CD4-positive, alpha-beta memory T cell (primary cell): ENCODE data around the gene FHIP1A. TPM values are rescaled to one million over a fixed set of nuclear protein-coding genes. Genes with fewer than 3 reads are reported as not detected.

Source experiments
- CTCF ChIA-PET: fragments of 350-600 bp; sonication (Branson Sonifier 250); formaldehyde crosslinking; loops from one replicate; lab custom pipeline; 2021; ENCODE audit warnings: inconsistent platforms; ENCODE audit not compliant: partially characterized antibody; lab: Charles Lee
- POLR2A ChIA-PET: fragments of 350-600 bp; sonication (Branson Sonifier 250); formaldehyde crosslinking; loops from one replicate; lab custom pipeline; 2021; ENCODE audit not compliant: partially characterized antibody; lab: Charles Lee
- DNase-seq, 5 donors: peaks; one replicate each; pipeline versions ENCODE4 v3.0.0 to v3.0.0-alpha.2; 2020 to 2022; ENCODE audit warnings: mixed read lengths in 1 of 5
- H3K27ac ChIP-seq: one replicate; pipeline ENCODE4 v1.7.0; 2013; ENCODE audit warnings: low read depth, low read length
- H3K27me3 ChIP-seq: 2 replicates; pipeline ENCODE4 v1.7.0; 2013; ENCODE audit warnings: mild to moderate bottlenecking, low read length, moderate library complexity; ENCODE audit not compliant: insufficient read depth
- H3K36me3 ChIP-seq: 2 replicates; pipeline ENCODE4 v1.7.0; 2013; ENCODE audit warnings: mild to moderate bottlenecking, low read length, moderate library complexity; ENCODE audit not compliant: insufficient read depth
- H3K4me1 ChIP-seq: 2 replicates; pipeline ENCODE4 v1.7.0; 2013; ENCODE audit warnings: mild to moderate bottlenecking, low read length, moderate library complexity; ENCODE audit not compliant: insufficient read depth
- H3K4me3 ChIP-seq, 2 donors: one replicate each; pipeline ENCODE4 v1.7.0; 2013; ENCODE audit warnings: low read length in 2 of 2, mild to moderate bottlenecking in 1 of 2
- H3K9me3 ChIP-seq, 2 donors: one replicate each; pipeline ENCODE4 v1.7.0; 2013; ENCODE audit warnings: low read length in 2 of 2, control low read depth in 1 of 2; ENCODE audit not compliant: control insufficient read depth in 1 of 2
- H3K27ac Mint-ChIP-seq, 7 donors: one replicate each; pipeline ENCODE4 v1.8.0; 2020 to 2021; ENCODE audit warnings: mixed read lengths in 7 of 7, mild to moderate bottlenecking in 6 of 7, inconsistent platforms in 3 of 7, moderate library complexity in 3 of 7
- H3K27me3 Mint-ChIP-seq, 2 donors: one replicate each; pipeline ENCODE4 v1.8.0; 2020 to 2021; ENCODE audit warnings: mixed read lengths in 2 of 2
- H3K36me3 Mint-ChIP-seq, 2 donors: one replicate each; pipeline ENCODE4 v1.8.0; 2020 to 2021; ENCODE audit warnings: mixed read lengths in 2 of 2, inconsistent platforms in 1 of 2, mild to moderate bottlenecking in 1 of 2
- H3K4me1 Mint-ChIP-seq, 4 donors: one replicate each; pipeline ENCODE4 v1.8.0; 2020 to 2021; ENCODE audit warnings: mixed read lengths in 4 of 4, mild to moderate bottlenecking in 1 of 4
- H3K4me3 Mint-ChIP-seq, 8 donors: one replicate each; pipeline ENCODE4 v1.8.0; 2020 to 2021; ENCODE audit warnings: mixed read lengths in 8 of 8, mild to moderate bottlenecking in 7 of 8, moderate library complexity in 6 of 8, inconsistent platforms in 3 of 8
- H3K9me3 Mint-ChIP-seq, 8 donors: one replicate each; pipeline ENCODE4 v1.8.0; 2020 to 2021; ENCODE audit warnings: mixed read lengths in 8 of 8, mild to moderate bottlenecking in 5 of 8, inconsistent platforms in 3 of 8, moderate library complexity in 1 of 8
- intact Hi-C: fragments of 100-400 bp; cut with micrococcal nuclease; formaldehyde crosslinking; loops from one replicate; pipeline ENCODE4 v1.15.1; 2023
- polyA plus RNA-seq, 2 donors: library from polyadenylated mRNA; unstranded; fragments of 300-500 nt; fragmentation: Illumina TruSeq; gene quantifications; one replicate each; pipeline ENCODE4 v1.2.3, GENCODE V29; 2021
- total RNA-seq, 2 experiments: library from RNA; stranded (reverse); gene quantifications; one replicate each; pipeline ENCODE4 v1.2.3, GENCODE V29; 2021

Gene FHIP1A
- 1 to 10 TPM; 2.6 to 3.2 TPM for total RNA-seq
- polyA plus RNA-seq = under 1 TPM in 1 of 2 donors, not detected in 1; 0.59 TPM

DNA sequence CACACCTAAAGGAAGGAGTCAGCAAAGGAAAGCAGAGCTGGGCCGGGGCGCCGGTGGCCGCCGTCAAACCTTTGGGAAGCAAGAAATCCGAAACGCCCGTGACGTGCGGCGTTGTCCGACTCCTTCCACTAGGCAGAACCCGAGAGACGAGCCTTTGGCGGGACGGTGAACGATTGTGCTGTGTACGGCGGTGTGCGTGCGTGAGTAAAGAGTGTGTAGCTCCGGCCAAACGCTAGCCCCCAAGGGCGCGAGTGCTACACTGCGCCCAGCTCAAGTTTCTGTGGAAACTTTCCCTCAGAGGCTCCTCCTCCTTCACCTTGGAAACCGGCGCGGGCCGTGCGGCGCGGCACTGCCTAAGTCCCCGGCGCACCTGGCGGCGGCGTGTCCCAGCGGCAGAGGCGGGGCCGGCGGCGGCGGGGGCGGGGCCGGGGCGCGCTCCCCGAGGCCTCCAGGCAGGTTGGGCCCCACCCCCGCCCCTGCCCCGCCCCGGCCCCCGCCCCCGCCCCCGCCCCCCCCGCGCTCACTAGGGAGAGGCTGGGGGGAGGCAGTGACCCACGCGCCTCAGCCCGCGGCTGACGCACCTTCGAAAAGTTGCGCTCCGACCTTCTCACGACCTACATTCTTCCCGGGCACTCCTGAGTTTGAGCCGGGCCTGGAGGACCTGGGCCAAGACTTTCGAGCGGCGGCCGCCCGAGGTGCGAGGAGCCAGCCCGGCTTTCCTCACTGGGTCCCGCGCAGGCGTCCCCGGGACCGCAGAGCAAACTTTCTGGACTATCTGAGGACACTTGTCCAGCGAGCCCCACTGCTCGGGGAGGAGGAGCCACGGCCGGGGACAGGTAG lies at the start of gene FHIP1A:
TSS of gene FHIP1A (plus strand) at position 547 of the 840 bp plus-strand sequence. CDS start 157,084 bp downstream, outside the sequence.
- Histone ChIP-seq H3K27ac (peak within 1 kb of the TSS; percentile 41), H3K36me3 (no peaks in the 10 kb centered on the region), H3K4me1 (peaks cover 24% of the 10 kb centered on the region), H3K4me3 (peak within 1 kb of the TSS; percentile 62 to 90), H3K27me3 (no peaks in the 10 kb centered on the region), H3K9me3 (no peaks in the 10 kb centered on the region)
- ChIA-PET CTCF (no interaction called here), POLR2A (no interaction called here)
- peak within 1 kb of the TSS; percentile 90 to 99 (median 94) for H3K4me3 Mint-ChIP-seq
- DNase-seq = peak; percentile 84 to 91 (median 87)
- no peaks in the 10 kb centered on the region for H3K27me3 Mint-ChIP-seq
- H3K27ac Mint-ChIP-seq = peak within 1 kb of the TSS; percentile 85 to 95 (median 91)
- peaks cover 0 to 2% of the 10 kb centered on the region in 2 donors for H3K36me3 Mint-ChIP-seq
- intact Hi-C loops = loop anchor here (1.0 to 10.0 kb wide), 6 partner anchors 310 to 1706 kb away; partner anchors contain the start of genes ARFIP1, FBXW7, GATB and LRBA
- H3K9me3 Mint-ChIP-seq = no peaks in the 10 kb centered on the region
- peaks cover 16 to 30% (median 22%) of the 10 kb centered on the region in 4 donors for H3K4me1 Mint-ChIP-seq

DNA sequence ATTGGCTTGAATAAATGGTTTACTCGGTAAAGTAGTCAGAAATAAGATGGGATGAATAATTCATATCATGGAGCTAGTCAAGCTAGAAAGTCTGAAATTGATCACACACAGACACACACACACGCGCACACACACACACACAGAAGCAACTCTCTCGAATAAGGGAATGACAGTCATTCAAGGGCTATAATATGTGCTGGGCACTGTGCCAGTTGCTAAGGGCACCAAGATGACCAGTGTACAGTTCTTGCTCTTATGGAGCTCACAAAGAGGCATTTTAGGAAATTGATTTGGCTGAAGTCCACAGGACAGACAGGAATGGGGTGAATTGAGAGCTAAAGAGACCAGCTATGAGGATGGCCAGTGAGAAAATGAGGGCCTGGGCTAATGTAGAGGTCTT lies 49.4 kb upstream of the FHIP1A start:
- Mint-ChIP-seq H3K4me1 (peaks cover 0 to 5% (median 4%) of the 10 kb centered on the region in 4 donors), H3K9me3 (peaks cover 0 to 2% (median 0%) of the 10 kb centered on the region in 8 donors), H3K4me3 (no peak overlapping the region), H3K27me3 (peaks cover 12 to 14% of the 10 kb centered on the region in 2 donors), H3K27ac (no peak overlapping the region), H3K36me3 (no peaks in the 10 kb centered on the region)
- no peak overlapping the region for H3K4me3 ChIP-seq
- CTCF ChIA-PET = interaction anchor here (0.6 kb wide), 1 partner anchor 1705 kb away, joined by 3 read pairs; no protein-coding TSS in a partner anchor
- intact Hi-C loops = no loop called here
- H3K4me1 ChIP-seq = no peaks in the 10 kb centered on the region
- H3K27ac ChIP-seq = no peak overlapping the region
- no peaks in the 10 kb centered on the region for H3K9me3 ChIP-seq
- H3K27me3 ChIP-seq = no peaks in the 10 kb centered on the region
- no peak for DNase-seq
- POLR2A ChIA-PET = no interaction called here
- H3K36me3 ChIP-seq = no peaks in the 10 kb centered on the region

DNA sequence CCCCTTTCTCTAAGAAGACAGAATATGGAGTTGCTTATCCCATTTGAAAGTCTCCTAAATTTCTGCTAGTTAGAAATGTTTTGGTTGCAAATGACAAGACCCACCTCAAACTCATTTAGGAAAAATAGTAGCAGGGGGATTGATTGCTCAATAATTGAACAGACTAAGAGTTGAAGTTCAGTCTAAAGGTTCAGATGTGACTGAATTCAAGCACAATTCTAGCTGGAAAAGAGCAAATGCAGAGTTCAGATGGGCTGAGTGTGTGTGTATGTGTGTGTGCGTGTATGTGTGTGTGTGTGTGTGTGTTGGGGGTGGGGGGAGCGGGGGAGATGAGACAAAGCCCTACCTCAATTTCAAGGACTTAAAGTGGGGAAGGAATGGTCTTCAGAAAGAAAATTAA lies 47.9 kb upstream of the FHIP1A start:
- intact Hi-C loops = loop anchor here (5.0 to 10.0 kb wide), 5 partner anchors 244 to 1134 kb away; partner anchors contain the start of gene GATB
- Mint-ChIP-seq H3K9me3 (no peaks in the 10 kb centered on the region), H3K27me3 (peaks cover 4 to 8% of the 10 kb centered on the region in 2 donors), H3K4me1 (peaks cover 0 to 5% (median 4%) of the 10 kb centered on the region in 4 donors), H3K36me3 (no peaks in the 10 kb centered on the region), H3K27ac (no peak overlapping the region), H3K4me3 (no peak overlapping the region)
- POLR2A ChIA-PET = no interaction called here
- no peaks in the 10 kb centered on the region for H3K4me1 ChIP-seq
- no peaks in the 10 kb centered on the region for H3K9me3 ChIP-seq
- H3K36me3 ChIP-seq = no peaks in the 10 kb centered on the region
- H3K27me3 ChIP-seq = no peaks in the 10 kb centered on the region
- no peak overlapping the region for H3K4me3 ChIP-seq
- no peak for DNase-seq
- CTCF ChIA-PET = no interaction called here
- H3K27ac ChIP-seq = no peak overlapping the region

DNA sequence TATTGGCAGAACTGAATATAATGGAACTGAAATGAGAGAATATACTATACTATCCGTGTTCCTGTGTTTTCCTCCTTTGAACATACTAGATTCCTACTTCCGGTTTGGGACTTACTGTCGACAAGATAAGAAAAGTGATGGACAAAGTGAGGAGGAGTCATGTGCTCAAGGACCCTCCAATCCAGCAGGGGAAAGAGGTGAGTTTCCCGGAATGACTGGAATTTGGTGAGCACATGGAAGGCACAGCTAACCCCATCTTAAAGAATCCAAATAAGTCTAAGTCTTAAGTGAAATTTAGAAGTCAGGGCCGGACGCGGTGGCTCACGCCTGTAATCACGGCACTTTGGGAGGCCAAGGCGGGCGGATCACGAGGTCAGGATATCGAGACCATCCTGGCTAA lies 47.0 kb upstream of the FHIP1A start:
- Mint-ChIP-seq H3K27me3 (peaks cover 2 to 7% of the 10 kb centered on the region in 2 donors), H3K36me3 (no peaks in the 10 kb centered on the region), H3K27ac (no peak overlapping the region), H3K4me1 (peaks cover 0 to 5% (median 4%) of the 10 kb centered on the region in 4 donors), H3K4me3 (no peak overlapping the region), H3K9me3 (no peaks in the 10 kb centered on the region)
- Histone ChIP-seq H3K9me3 (no peaks in the 10 kb centered on the region), H3K4me1 (no peaks in the 10 kb centered on the region), H3K36me3 (no peaks in the 10 kb centered on the region), H3K27me3 (no peaks in the 10 kb centered on the region), H3K27ac (no peak overlapping the region), H3K4me3 (no peak overlapping the region)
- CTCF ChIA-PET = interaction anchor here (0.8 to 1.3 kb wide), 2 partner anchors 9 to 1024 kb away, joined by 3 to 5 read pairs; no protein-coding TSS in a partner anchor
- no peak for DNase-seq
- POLR2A ChIA-PET = no interaction called here
- intact Hi-C loops = loop anchor here (1.0 to 10.0 kb wide), 7 partner anchors 243 to 1133 kb away; partner anchors contain the start of gene GATB

DNA sequence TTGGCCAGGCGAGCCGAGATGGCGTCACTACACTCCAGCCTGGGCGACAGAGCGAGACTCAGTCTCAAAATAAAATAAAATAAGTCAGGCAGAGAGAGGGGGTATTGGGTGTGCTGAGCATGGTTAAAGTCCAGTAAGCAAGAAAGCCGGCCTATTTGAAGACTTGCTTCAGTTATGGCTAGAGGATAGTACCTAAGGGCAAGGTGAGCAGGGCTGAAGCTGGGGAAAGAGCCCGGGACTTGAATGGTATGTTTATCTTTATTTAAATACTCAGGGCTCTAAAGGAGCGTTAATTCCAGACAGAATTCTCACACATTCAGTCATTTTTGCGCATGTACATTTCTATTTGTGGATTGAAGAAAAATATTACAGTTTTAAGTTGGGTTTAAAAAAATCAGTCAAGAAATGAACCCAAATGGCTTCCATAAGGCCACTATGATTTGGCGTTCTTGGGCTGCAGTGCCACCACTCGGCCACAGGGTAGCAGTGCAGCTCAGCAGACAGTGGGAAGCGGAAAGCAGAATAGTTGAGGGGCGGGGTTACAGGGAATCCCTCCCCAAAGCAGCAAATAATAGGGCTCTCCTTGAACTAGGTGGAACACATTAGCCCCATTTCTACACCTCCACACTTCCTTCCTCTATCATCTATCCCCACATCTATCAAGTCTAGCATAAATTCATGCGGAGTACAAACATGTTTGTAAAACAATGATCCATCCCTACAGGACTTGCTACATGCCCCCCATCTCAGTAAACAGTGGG lies 46.4 kb upstream of the FHIP1A start:
- intact Hi-C loops = loop anchor here (1.0 to 10.0 kb wide), 7 partner anchors 242 to 1132 kb away; partner anchors contain the start of gene GATB
- ChIA-PET CTCF (interaction anchor here (0.7 to 1.3 kb wide), 3 partner anchors 9 to 1023 kb away, joined by 3 to 5 read pairs (median 4); no protein-coding TSS in a partner anchor), POLR2A (no interaction called here)
- Mint-ChIP-seq H3K27me3 (peaks cover 2 to 7% of the 10 kb centered on the region in 2 donors), H3K4me1 (peaks cover 0 to 5% (median 4%) of the 10 kb centered on the region in 4 donors), H3K36me3 (no peaks in the 10 kb centered on the region), H3K27ac (no peak overlapping the region), H3K9me3 (no peaks in the 10 kb centered on the region), H3K4me3 (peak overlapping the region in 1 of 8 donors; percentile 20)
- Histone ChIP-seq H3K4me1 (no peaks in the 10 kb centered on the region), H3K36me3 (no peaks in the 10 kb centered on the region), H3K4me3 (no peak overlapping the region), H3K27ac (no peak overlapping the region), H3K27me3 (no peaks in the 10 kb centered on the region), H3K9me3 (no peaks in the 10 kb centered on the region)
- DNase-seq = peak; percentile 72 to 77 (median 75)

DNA sequence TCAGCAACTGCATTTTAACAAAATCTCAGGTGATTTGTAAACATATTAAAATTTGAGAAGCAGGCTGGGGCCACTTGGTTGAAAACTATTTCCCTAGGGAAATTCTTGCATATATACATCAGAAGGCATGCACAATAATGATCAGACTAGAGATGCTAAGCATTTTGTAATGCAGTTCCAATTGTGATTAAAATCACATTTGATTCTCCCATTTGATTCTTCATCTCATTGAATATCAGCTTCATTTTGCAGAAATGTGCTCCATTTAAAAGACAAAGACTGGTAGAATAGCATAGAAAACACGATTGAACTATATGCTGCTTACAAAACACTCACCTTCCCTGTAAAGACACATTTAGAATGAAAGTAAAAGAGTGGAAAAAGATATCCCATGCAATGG lies 32.4 kb upstream of the FHIP1A start:
- peaks cover 11 to 14% of the 10 kb centered on the region in 2 donors for H3K27me3 Mint-ChIP-seq
- intact Hi-C loops = no loop called here
- Histone ChIP-seq H3K27me3 (no peaks in the 10 kb centered on the region), H3K9me3 (no peaks in the 10 kb centered on the region), H3K4me1 (no peaks in the 10 kb centered on the region), H3K4me3 (no peak overlapping the region), H3K27ac (no peak overlapping the region), H3K36me3 (no peaks in the 10 kb centered on the region)
- H3K27ac Mint-ChIP-seq = no peak overlapping the region
- H3K4me3 Mint-ChIP-seq = no peak overlapping the region
- no peaks in the 10 kb centered on the region for H3K4me1 Mint-ChIP-seq
- ChIA-PET CTCF (interaction anchor here (1.6 kb wide), 1 partner anchor 10 kb away, joined by 4 read pairs; no protein-coding TSS in a partner anchor), POLR2A (interaction anchor here (0.7 kb wide), 1 partner anchor 1724 kb away, joined by 3 read pairs; no protein-coding TSS in a partner anchor)
- H3K36me3 Mint-ChIP-seq = no peaks in the 10 kb centered on the region
- H3K9me3 Mint-ChIP-seq = peaks cover 0 to 11% (median 1%) of the 10 kb centered on the region in 8 donors
- DNase-seq = no peak
